IPS-20b (cell line): ENCODE measurements around the gene ITPR1.
"Not testable (repeated sequence)": the region's sequence is repeated elsewhere in the genome, so short reads cannot be mapped to it uniquely, and the experiment has no call there.

Source experiments
- H3K27ac ChIP-seq: one replicate; pipeline ENCODE4 v1.5.1; 2013; ENCODE audit warnings: low read length
- H3K27me3 ChIP-seq: 2 replicates; pipeline ENCODE4 v1.6.1; 2013; ENCODE audit warnings: mild to moderate bottlenecking, low read length, inconsistent platforms; ENCODE audit not compliant: insufficient read depth
- H3K36me3 ChIP-seq: 2 replicates; pipeline ENCODE4 v1.6.1; 2013; ENCODE audit warnings: low read depth, mild to moderate bottlenecking, inconsistent platforms, low read length, moderate library complexity; ENCODE audit not compliant: insufficient read depth
- H3K4me1 ChIP-seq: 2 replicates; pipeline ENCODE4 v1.6.1; 2013; ENCODE audit warnings: mild to moderate bottlenecking, control low read depth, inconsistent platforms, low read length, moderate library complexity; ENCODE audit not compliant: insufficient read depth
- H3K4me3 ChIP-seq: 2 replicates; pipeline ENCODE4 v1.5.1; 2013; ENCODE audit warnings: mild to moderate bottlenecking, low read length, inconsistent platforms
- H3K9ac ChIP-seq: 2 replicates; pipeline ENCODE4 v1.6.1; 2013; ENCODE audit warnings: low read depth, mild to moderate bottlenecking, inconsistent platforms, low read length, moderate library complexity
- H3K9me3 ChIP-seq: 2 replicates; pipeline ENCODE4 v1.6.1; 2013; ENCODE audit warnings: mild to moderate bottlenecking, low read depth, low read length, inconsistent platforms; ENCODE audit not compliant: insufficient read depth

The ITPR1 gene

GRCh38 chr3:4581920-4582611, 88.9 kb downstream of the ITPR1 start:
- H3K27me3 ChIP-seq = no peaks in the 10 kb centered on the region
- H3K9ac ChIP-seq = no peak overlapping the region; the same call in 1 of the 2 replicates
- H3K4me3 ChIP-seq = no peak overlapping the region
- peaks cover 16% of the 10 kb centered on the region for H3K4me1 ChIP-seq
- no peaks in the 10 kb centered on the region for H3K9me3 ChIP-seq
- no peaks in the 10 kb centered on the region for H3K36me3 ChIP-seq
- H3K27ac ChIP-seq = no peak overlapping the region

DNA sequence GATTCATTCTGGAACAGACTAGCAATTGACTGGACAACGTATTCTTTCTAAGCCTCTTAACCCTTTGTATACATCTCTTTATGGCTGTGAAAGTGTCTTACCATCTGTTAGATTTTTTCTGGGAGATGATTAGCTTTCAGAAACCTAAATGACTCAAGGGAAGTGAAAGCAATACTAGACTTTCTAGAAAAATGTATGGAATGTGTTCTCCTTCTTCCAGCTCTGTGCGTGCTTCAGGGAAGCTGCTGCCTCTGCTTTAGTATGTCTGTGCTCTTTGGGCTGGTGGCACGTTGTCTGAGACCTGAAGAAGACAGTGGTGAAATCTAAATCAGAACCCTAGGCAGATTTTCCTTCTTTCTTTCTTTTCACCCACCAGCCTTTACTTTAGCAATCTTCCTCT, 89.5 kb downstream of the ITPR1 start:
- Histone ChIP-seq H3K27ac (no peak overlapping the region), H3K4me1 (peaks cover 16% of the 10 kb centered on the region), H3K9ac (no peak overlapping the region; the same call in 1 of the 2 replicates), H3K9me3 (no peaks in the 10 kb centered on the region), H3K36me3 (no peaks in the 10 kb centered on the region), H3K4me3 (no peak overlapping the region), H3K27me3 (no peaks in the 10 kb centered on the region)

GRCh38 chr3:4583416-4583815, 90.3 kb downstream of the ITPR1 start:
- Histone ChIP-seq H3K9me3 (no peaks in the 10 kb centered on the region), H3K27ac (no peak overlapping the region), H3K27me3 (no peaks in the 10 kb centered on the region), H3K4me1 (peaks cover 16% of the 10 kb centered on the region), H3K4me3 (no peak overlapping the region), H3K36me3 (no peaks in the 10 kb centered on the region), H3K9ac (peak overlapping the region; percentile 44; the same call in 1 of the 2 replicates)

DNA sequence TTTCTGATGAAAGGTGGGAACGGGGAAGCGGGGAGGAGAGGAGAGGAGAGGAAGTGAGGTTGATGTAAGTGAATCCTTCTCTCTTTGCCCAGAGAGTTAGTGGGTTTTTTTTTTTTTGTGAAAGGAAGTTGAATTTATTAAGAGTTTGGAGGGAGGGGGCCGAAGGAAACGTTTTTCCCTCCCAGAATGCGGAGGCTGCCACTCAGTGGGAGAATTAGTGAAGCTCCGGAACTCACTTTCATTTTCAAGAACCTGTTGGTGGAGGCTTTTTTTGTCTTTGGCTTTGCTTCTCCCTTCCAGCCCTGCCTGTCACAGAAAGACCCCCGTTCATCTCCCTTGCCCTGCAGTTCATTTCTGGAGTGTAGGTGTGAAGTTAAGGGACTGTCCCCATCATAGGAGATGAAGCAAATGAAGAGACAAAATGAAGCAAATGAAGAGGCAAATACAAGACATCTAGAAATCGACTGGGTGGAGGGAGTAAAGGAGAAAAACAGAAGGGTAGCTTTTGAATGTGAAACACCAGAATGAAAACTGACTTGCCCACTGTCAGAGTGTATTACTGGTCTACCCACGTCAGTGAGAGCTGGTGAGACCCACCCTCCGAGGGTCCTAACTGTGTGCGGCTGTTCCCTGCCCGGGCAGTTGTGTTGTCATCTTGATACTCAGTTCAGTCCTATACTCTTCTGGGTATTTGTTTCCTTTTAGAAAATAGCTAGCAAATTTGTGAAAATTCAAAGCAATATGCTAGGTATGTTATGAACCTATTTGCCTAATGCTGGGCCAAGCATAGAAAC, 91.5 kb downstream of the ITPR1 start:
- Histone ChIP-seq H3K9me3 (no peaks in the 10 kb centered on the region), H3K4me1 (peaks cover 20% of the 10 kb centered on the region), H3K27me3 (no peaks in the 10 kb centered on the region), H3K36me3 (no peaks in the 10 kb centered on the region), H3K9ac (0 out of 2 replicates have a peak overlapping the region, but pooled peaks have one; percentile 10), H3K4me3 (no peak overlapping the region), H3K27ac (no peak overlapping the region)

- Histone ChIP-seq H3K36me3 (no peaks in the 10 kb centered on the region), H3K4me1 (peaks cover 20% of the 10 kb centered on the region), H3K4me3 (no peak overlapping the region), H3K27ac (no peak overlapping the region), H3K9me3 (no peaks in the 10 kb centered on the region), H3K9ac (peak overlapping the region; percentile 5; the same call in 1 of the 2 replicates), H3K27me3 (no peaks in the 10 kb centered on the region)
These were observed 93.2 kb downstream of the ITPR1 start for GRCh38 chr3:4586381-4586780.

DNA sequence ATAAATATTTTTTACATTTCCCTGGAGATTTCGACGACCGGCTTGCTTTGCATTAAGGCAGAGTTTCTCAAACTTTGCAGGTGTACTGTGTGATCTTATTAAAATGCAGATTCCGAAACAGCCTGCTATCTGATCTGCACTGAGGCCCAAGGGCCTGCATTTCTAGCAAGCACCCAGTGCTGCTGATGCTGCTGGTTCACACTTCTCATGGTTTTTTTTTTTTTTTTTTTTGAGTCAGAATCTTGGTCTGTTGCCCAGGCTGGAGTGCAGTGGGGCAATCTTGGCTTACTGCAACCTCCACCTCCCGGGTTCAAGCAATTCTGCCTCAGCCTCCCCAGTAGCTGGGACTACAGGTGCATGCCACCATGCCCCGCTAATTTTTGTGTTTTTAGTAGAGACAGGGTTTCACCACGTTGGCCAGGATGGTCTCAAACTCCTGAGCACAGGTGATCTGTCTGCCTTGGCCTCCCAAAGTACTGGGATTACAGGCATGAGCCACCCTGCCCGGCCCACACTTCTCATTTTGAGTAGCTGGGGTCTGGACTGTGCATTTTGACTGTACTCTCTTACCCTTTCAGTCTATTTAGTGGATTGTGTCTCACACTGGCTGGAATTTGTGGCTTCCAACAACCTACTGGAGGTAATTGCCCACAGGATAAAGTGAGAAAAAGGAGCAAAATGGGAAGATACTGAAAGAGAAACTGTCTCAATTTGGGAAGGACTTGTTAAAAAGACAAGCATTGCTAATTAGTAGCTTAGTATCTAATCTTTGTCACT, 94.1 kb downstream of the ITPR1 start:
- H3K4me3 ChIP-seq = no peak overlapping the region
- peaks cover 17% of the 10 kb centered on the region for H3K4me1 ChIP-seq
- no peaks in the 10 kb centered on the region for H3K9me3 ChIP-seq
- H3K36me3 ChIP-seq = no peaks in the 10 kb centered on the region
- peak overlapping the region; percentile 5; the same call in 1 of the 2 replicates for H3K9ac ChIP-seq
- H3K27ac ChIP-seq = no peak overlapping the region
- no peaks in the 10 kb centered on the region for H3K27me3 ChIP-seq

DNA sequence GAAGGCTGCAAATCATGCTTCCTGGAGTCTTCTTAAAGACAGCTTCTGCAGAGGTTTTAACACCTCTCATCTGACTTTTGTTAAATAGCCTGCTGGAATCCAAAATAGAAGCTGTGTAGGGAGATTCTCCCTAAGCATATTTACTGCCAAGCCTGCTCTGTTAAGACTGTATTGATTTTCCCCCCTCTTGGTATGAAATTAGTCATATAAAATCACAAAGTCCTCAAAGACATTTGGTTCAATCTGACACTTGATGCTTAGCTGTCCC, 94.6 kb downstream of the ITPR1 start:
- Histone ChIP-seq H3K36me3 (no peaks in the 10 kb centered on the region), H3K4me3 (no peak overlapping the region), H3K9me3 (no peaks in the 10 kb centered on the region), H3K27ac (no peak overlapping the region), H3K27me3 (no peaks in the 10 kb centered on the region), H3K9ac (no peak overlapping the region), H3K4me1 (peaks cover 12% of the 10 kb centered on the region; the same call in 1 of the 2 replicates)

- H3K27ac ChIP-seq = no peak overlapping the region
- no peaks in the 10 kb centered on the region for H3K36me3 ChIP-seq
- no peak overlapping the region for H3K9ac ChIP-seq
- no peaks in the 10 kb centered on the region for H3K9me3 ChIP-seq
- no peaks in the 10 kb centered on the region for H3K27me3 ChIP-seq
- H3K4me1 ChIP-seq = peaks cover 8% of the 10 kb centered on the region; the same call in 1 of the 2 replicates
- H3K4me3 ChIP-seq = no peak overlapping the region
These were observed 95.3 kb downstream of the ITPR1 start for GRCh38 chr3:4588466-4588865.

DNA sequence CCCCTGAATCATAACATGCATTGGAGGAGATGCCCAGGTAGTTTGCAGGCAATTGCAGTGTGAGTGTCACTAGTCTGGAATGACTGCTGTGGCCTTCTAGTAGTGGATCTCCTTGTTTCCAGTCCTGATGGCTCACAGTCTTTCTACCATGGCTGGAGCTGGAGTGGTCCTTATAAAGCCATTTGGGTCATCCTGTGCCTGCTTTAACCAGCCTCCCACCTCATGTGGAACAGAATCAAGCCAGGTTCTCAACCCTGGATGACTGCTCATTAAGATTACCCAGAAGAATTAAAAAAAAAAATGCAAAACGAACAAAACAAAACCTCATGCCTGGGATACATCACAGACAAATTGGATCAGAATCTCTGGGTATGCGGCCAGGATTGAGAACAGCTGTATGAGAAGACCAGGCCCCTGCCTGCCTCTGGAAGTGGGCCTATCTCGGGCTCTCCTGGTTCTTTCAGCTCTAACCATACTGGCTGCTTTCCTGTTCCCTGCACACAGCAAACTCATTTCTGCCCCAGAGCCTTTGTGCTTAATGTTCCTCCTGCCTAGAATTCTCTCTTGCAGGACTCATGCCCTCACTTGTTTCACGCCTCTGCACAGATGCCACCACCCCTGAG, 96.4 kb downstream of the ITPR1 start:
- Histone ChIP-seq H3K27ac (no peak overlapping the region), H3K4me3 (no peak overlapping the region), H3K36me3 (no peaks in the 10 kb centered on the region), H3K4me1 (peaks cover 8% of the 10 kb centered on the region; the same call in 1 of the 2 replicates), H3K27me3 (no peaks in the 10 kb centered on the region), H3K9me3 (no peaks in the 10 kb centered on the region), H3K9ac (no peak overlapping the region)

GRCh38 chr3:4590849-4591248, 97.7 kb downstream of the ITPR1 start:
- H3K9me3 ChIP-seq, H3K36me3 ChIP-seq, H3K27me3 ChIP-seq, H3K4me1 ChIP-seq, H3K4me3 ChIP-seq, H3K27ac ChIP-seq, H3K9ac ChIP-seq: not testable (repeated sequence)

DNA sequence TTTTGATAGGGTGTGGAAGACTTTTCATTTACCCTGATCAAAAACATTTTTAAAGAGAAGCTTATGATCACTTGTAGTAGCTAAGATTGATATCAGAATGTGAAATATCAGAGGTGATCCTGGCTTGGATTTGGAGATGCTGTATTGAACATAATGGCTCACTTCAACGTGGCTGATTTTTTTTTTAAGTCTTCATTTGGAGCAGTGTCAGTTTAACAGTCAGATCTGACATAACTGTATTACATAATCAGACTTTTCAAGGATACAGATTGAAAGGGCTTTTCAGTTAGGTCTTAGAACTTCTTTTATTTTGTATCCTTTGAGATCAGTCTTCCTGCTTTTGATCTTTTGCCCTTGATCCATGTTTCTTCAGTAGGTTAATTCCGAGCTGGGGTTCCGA, 98.5 kb downstream of the ITPR1 start:
- Histone ChIP-seq H3K36me3 (no peaks in the 10 kb centered on the region), H3K9ac (no peak overlapping the region), H3K4me3 (no peak overlapping the region), H3K9me3 (no peaks in the 10 kb centered on the region), H3K4me1 (peaks cover 14% of the 10 kb centered on the region; the same call in 1 of the 2 replicates), H3K27me3 (no peaks in the 10 kb centered on the region), H3K27ac (no peak overlapping the region)
